Heart right ventricle (tissue), 16 donors: Measurements from ENCODE around the gene AIFM2. TPM values are rescaled to one million over a fixed set of nuclear protein-coding genes. Genes with fewer than 3 reads are reported as not detected.

ENCODE experiments used
- ATAC-seq, 8 donors: fragments of 200-7000 bp; cut with Tn5 transposase; one replicate each; pipeline ENCODE4 v1.9.1; 2020; ENCODE audit warnings: mild to moderate bottlenecking in 8 of 8, moderate library complexity in 8 of 8, moderate number of reproducible peaks in 1 of 8
- DNase-seq, 2 donors: peaks; one replicate each; pipeline ENCODE4 v3.0.0-alpha.2; 2020
- H3K27ac ChIP-seq, 10 donors: fragments of 200-600 bp; sonication (generic) in 2 of 10; one replicate each; pipeline versions ENCODE4 v1.5.0 to v1.8.0; 2020 to 2022; ENCODE audit warnings: mild to moderate bottlenecking in 3 of 10
- H3K27me3 ChIP-seq, 7 donors: fragments of 200-600 bp; one replicate each; pipeline ENCODE4 v1.8.0; 2021 to 2022; ENCODE audit warnings: mild to moderate bottlenecking in 2 of 7
- H3K36me3 ChIP-seq, 9 donors: fragments of 200-600 bp; sonication (generic) in 1 of 9; one replicate each; pipeline versions ENCODE4 v1.5.0 to v1.8.0; 2020 to 2022; ENCODE audit warnings: mild to moderate bottlenecking in 2 of 9
- H3K4me1 ChIP-seq, 9 donors: fragments of 200-600 bp; sonication (generic) in 1 of 9; one replicate each; pipeline versions ENCODE4 v1.5.0 to v1.8.0; 2020 to 2022; ENCODE audit warnings: mild to moderate bottlenecking in 4 of 9
- H3K4me3 ChIP-seq, 10 donors: fragments of 200-600 bp; sonication (generic) in 2 of 10; one replicate each; pipeline versions ENCODE4 v1.5.0 to v1.8.0; 2020 to 2022; ENCODE audit warnings: mild to moderate bottlenecking in 7 of 10, moderate library complexity in 2 of 10
- H3K9me3 ChIP-seq, 11 donors: fragments of 200-600 bp in 10 of 11; sonication (generic) in 2 of 11; one replicate each; pipeline versions ENCODE4 v1.5.0 to v1.8.0; 2013 to 2022; ENCODE audit warnings: mild to moderate bottlenecking in 2 of 11, control low read depth in 1 of 11, moderate library complexity in 1 of 11
- WGBS, 2 donors: extraction: QIAGEN DNeasy Blood & Tissue Kit; methylation state at CpG; one replicate each; pipeline ENCODE4 v1.1.7; 2013; ENCODE audit warnings: inconsistent platforms in 1 of 2; 5-methylcytosine and 5-hydroxymethylcytosine counted together
- intact Hi-C, 10 donors: fragments of 100-400 bp; cut with DNase I; formaldehyde crosslinking; loops; one replicate each; pipeline versions ENCODE4 v1.11.1 to v1.14.2; 2022
- polyA plus RNA-seq, 2 donors: library from polyadenylated mRNA; stranded (reverse); fragments of 200-250 nt; gene quantifications; one replicate each; pipeline ENCODE4 v1.2.3, GENCODE V29; 2013
- total RNA-seq, 10 donors: library from RNA; stranded (reverse); fragmentation: NEBNext Ultra II Directional in 3 of 10; extraction: Animal tissue kit (Norgen Biotek cat#: 25700) in 3 of 10; gene quantifications; one replicate each; pipeline versions ENCODE4 v1.2.1 to v1.2.4, GENCODE V29; 2021 to 2023
- TF ChIP-seq, protein P1 (sequence below), 9 donors: fragments of 200-600 bp; sonication (generic) in 2 of 9; IDR thresholded peaks; one replicate each; pipeline versions ENCODE4 v1.5.0 to v1.8.0; 2021 to 2022; ENCODE audit warnings: antibody characterized with exemption in 9 of 9, mild to moderate bottlenecking in 5 of 9, moderate library complexity in 1 of 9
- donor health status: Arrhythmogenic right ventricular cardiomyopathy.
- donor health status: ischemic (EF 13 %, LVEDD 7.1; RV severe dilation, severe dysfunction).
- donor health status: healthy with polysubstance abuse.
- donor health status: DM: no; HTN: yes; CAD: no.
- donor health status: DM: no; HTN: no; CAD: no.
- donor health status: ischemic (EF 25% LVEDD 6.9; RV normal size, moderate dysfunction).
- donor health status: ischemic (EF 25% LVEDD 5.7; RV mildly dilated, moderate dysfunction).
- donor health status: healthy.
- donor health status: DM: yes; HTN: yes; CAD: no.
- donor health status: Ischemic cardiomyopathy.
- donor health status: ischemic (EF 35%, LVEDD 5.7; RV mildly dilated, moderate dysfunction).
- donor health status: nonischemic (EF 11% LVEDD 7.7; RV severe dilation, severe dysfunction).
- donor health status: DM: yes; HTN: yes; CAD: no.
- donor health status: PGD.
- donor health status: ischemic (EF 29% LVEDD 5.4; RV normal size, mild dysfunction).
- donor health status: nonischemic (EF 23%, LVEDD 6.1; RV moderate dilation, normal function).

Gene AIFM2
- total and polyA plus RNA-seq, 12 donors: 14.1 to 27.0 (median 17.5) TPM

GRCh38 chr10:70098271-70098670, 34.4 kb downstream of the AIFM2 start:
- TF ChIP-seq, protein P1, sequence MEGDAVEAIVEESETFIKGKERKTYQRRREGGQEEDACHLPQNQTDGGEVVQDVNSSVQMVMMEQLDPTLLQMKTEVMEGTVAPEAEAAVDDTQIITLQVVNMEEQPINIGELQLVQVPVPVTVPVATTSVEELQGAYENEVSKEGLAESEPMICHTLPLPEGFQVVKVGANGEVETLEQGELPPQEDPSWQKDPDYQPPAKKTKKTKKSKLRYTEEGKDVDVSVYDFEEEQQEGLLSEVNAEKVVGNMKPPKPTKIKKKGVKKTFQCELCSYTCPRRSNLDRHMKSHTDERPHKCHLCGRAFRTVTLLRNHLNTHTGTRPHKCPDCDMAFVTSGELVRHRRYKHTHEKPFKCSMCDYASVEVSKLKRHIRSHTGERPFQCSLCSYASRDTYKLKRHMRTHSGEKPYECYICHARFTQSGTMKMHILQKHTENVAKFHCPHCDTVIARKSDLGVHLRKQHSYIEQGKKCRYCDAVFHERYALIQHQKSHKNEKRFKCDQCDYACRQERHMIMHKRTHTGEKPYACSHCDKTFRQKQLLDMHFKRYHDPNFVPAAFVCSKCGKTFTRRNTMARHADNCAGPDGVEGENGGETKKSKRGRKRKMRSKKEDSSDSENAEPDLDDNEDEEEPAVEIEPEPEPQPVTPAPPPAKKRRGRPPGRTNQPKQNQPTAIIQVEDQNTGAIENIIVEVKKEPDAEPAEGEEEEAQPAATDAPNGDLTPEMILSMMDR (IDR thresholded peaks at IDR 0.05): no peak
- Histone ChIP-seq H3K4me1 (no peaks in the 10 kb centered on the region), H3K27ac (no peak overlapping the region), H3K4me3 (no peak overlapping the region), H3K9me3 (no peaks in the 10 kb centered on the region), H3K27me3 (no peaks in the 10 kb centered on the region), H3K36me3 (peaks cover 0 to 82% (median 4%) of the 10 kb centered on the region in 9 donors)
- DNase-seq: no peak
- 88 to 96% methylated on average over 3 of the region's 3 CpGs for WGBS, 2 donors
- intact Hi-C loops: loop anchor here in 1 of 10 donors (2.0 kb wide), 1 partner anchor 19 kb away; no protein-coding TSS in a partner anchor
- no peak for ATAC-seq

- Histone ChIP-seq H3K27ac (no peak overlapping the region), H3K4me3 (no peak overlapping the region), H3K9me3 (no peaks in the 10 kb centered on the region), H3K27me3 (no peaks in the 10 kb centered on the region), H3K36me3 (peaks cover 0 to 84% (median 4%) of the 10 kb centered on the region in 9 donors), H3K4me1 (no peaks in the 10 kb centered on the region)
- DNase-seq: no peak
- no peak for ATAC-seq
- intact Hi-C loops: no loop called here
- TF ChIP-seq, protein P1 (IDR thresholded peaks at IDR 0.05): no peak
These were observed 35.2 kb downstream of the AIFM2 start for GRCh38 chr10:70097459-70097858.

GRCh38 chr10:70096705-70097420, 35.8 kb downstream of the AIFM2 start:
- TF ChIP-seq, protein P1 (IDR thresholded peaks at IDR 0.05): no peak
- Histone ChIP-seq H3K36me3 (peaks cover 0 to 86% (median 8%) of the 10 kb centered on the region in 9 donors), H3K27ac (no peak overlapping the region), H3K4me3 (no peak overlapping the region), H3K9me3 (no peaks in the 10 kb centered on the region), H3K4me1 (no peaks in the 10 kb centered on the region), H3K27me3 (no peaks in the 10 kb centered on the region)
- no peak for DNase-seq
- intact Hi-C loops: no loop called here
- 96% methylated on average over 5 of the region's 5 CpGs for WGBS, 2 donors
- ATAC-seq: no peak

DNA sequence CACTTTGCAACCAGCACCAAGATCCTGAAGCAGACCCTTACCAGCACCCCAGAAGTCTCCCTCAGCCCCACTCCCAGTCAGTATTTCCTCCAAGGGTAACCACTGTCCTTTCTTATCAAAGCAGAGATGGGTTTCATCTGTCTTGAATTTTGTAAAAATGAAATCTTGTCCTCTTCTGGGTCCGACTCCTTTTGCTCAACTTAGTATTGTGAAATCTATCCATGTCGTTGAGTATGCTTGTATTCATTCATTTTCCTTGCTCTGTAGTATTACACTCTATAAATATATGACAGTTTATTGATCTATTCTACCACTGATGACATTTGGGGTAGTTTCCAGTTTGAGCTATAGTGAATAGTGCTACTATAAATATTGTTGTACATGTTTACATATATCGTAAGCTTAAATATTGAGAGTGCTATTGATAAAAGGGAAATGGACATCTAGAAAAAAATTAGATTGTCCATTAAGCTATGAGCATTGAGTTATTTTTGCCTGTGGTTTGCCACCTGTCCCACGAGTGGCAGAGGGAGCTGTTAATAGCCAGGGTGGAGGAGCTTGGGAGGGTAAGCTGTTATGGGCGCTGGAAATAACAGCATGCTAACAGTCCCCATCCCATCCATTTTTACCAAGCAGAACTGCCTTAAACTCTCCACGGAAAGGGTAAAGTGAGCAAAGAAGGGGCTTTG, 36.5 kb downstream of the AIFM2 start:
- Histone ChIP-seq H3K36me3 (peaks cover 0 to 86% (median 8%) of the 10 kb centered on the region in 9 donors), H3K4me1 (no peaks in the 10 kb centered on the region), H3K4me3 (no peak overlapping the region), H3K27ac (no peak overlapping the region), H3K9me3 (no peaks in the 10 kb centered on the region), H3K27me3 (no peaks in the 10 kb centered on the region)
- ATAC-seq: no peak
- TF ChIP-seq, protein P1 (IDR thresholded peaks at IDR 0.05): no peak
- intact Hi-C loops: no loop called here
- no peak for DNase-seq
- WGBS, 2 donors: 87 to 90% methylated on average over 6 of the region's 6 CpGs
